Neuron (in vitro differentiated cells): Measurements from ENCODE around the gene HMCN1.

Experiments
- H2AFZ ChIP-seq: one replicate; pipeline ENCODE4 v1.6.1; 2013; ENCODE audit warnings: low read depth, mild to moderate bottlenecking, inconsistent platforms, low read length, moderate library complexity
- H3K27me3 ChIP-seq: one replicate; pipeline ENCODE4 v1.6.1; 2013; ENCODE audit warnings: low read length; ENCODE audit not compliant: insufficient read depth
- H3K36me3 ChIP-seq: one replicate; pipeline ENCODE4 v1.6.1; 2013; ENCODE audit warnings: low read length; ENCODE audit not compliant: insufficient read depth
- H3K4me1 ChIP-seq: one replicate; pipeline ENCODE4 v1.6.1; 2013; ENCODE audit warnings: low read length; ENCODE audit not compliant: insufficient read depth
- H3K4me3 ChIP-seq: 2 replicates; pipeline ENCODE4 v1.5.1; 2013; ENCODE audit warnings: mild to moderate bottlenecking, low read length, moderate library complexity
- H3K9me3 ChIP-seq: one replicate; pipeline ENCODE4 v1.6.1; 2013; ENCODE audit warnings: low read length

The HMCN1 gene

DNA sequence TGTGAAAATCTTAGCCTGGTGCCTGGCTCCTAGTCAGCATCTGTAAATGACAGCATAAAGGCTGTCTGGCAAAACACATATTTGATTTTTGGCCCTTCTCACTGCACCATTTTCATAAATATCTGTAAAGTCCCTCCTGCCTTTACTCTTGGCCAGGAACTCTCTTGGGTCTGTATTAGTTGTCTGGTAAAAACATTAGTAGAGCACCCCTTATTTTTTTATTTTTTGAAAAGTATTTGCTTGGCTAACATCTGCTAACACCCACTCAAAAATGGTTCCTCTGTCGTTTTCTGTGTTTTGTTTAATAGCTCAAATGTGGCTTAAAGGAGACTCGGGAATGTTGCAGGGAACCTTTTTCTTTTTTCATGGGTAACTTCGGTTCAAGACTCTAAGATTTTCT, 293.4 kb downstream of the HMCN1 start:
- Histone ChIP-seq H3K36me3 (no peaks in the 10 kb centered on the region), H2AFZ (no peak overlapping the region), H3K4me3 (no peak overlapping the region), H3K9me3 (no peaks in the 10 kb centered on the region), H3K27me3 (no peaks in the 10 kb centered on the region), H3K4me1 (no peaks in the 10 kb centered on the region)

DNA sequence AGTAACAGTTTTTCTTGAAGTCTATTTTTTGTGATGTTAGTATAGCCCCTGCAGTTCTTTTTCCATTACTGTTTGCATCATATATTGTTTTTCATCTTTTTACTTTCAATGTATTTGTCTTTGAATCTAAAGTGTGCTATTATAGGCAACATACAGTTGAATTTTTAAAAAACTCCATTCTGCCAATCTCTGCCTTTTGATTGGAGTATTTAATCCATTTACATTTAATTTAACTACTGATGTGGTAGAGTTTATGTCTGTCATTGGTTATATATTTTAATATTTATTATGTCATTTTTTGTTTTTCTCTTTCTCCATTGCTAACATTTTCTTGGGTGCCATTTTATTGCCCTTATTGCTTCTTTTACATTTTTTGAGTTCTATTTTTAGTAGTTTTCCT, 296.3 kb downstream of the HMCN1 start:
- Histone ChIP-seq H3K27me3 (no peaks in the 10 kb centered on the region), H3K4me3 (no peak overlapping the region), H3K36me3 (no peaks in the 10 kb centered on the region), H3K4me1 (peaks cover 4% of the 10 kb centered on the region), H2AFZ (no peak overlapping the region), H3K9me3 (no peaks in the 10 kb centered on the region)

DNA sequence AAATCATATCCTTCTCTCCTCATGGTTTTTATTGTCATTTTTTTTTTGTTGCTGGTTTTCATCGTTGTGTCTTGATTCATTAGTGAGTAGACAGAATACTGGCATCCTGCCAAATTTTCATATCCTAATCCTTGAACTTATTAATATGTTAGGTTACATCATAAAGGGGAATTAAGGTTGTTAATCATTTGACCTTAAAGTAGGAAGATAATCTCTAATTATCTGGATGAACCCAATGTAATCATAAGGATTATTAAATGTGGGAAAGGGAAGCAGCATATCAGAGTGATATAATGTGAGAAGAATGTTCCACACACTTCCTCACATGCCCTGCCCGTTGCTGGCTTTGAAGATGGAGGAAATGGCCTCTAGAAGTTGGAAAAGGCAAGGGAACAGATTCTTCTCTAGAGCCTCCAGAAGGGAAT, 299.7 kb downstream of the HMCN1 start:
- Histone ChIP-seq H2AFZ (no peak overlapping the region), H3K9me3 (no peaks in the 10 kb centered on the region), H3K36me3 (no peaks in the 10 kb centered on the region), H3K4me1 (peaks cover 4% of the 10 kb centered on the region), H3K27me3 (no peaks in the 10 kb centered on the region), H3K4me3 (no peak overlapping the region)

DNA sequence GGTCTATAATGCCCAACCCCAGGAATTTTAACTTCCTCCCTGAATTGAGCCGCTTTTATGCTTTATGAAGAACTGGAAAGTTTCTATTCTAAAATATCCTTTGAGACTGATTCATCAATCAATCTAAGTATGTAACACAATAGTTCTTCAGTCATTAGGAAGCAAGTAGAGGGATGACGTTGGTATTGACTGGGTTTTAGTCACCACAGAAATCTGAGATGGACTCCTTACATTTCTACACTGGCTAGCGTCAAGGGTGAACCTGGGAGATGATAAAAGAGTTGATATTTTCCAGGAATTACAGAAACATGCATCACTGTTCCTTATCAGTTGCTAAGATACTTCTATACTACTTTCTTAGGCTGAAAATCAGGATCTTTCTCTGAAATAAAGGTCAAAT, 308.0 kb downstream of the HMCN1 start:
- H3K36me3 ChIP-seq = no peaks in the 10 kb centered on the region
- no peaks in the 10 kb centered on the region for H3K4me1 ChIP-seq
- H3K9me3 ChIP-seq = no peaks in the 10 kb centered on the region
- no peak overlapping the region for H3K4me3 ChIP-seq
- H2AFZ ChIP-seq = no peak overlapping the region
- H3K27me3 ChIP-seq = no peaks in the 10 kb centered on the region

DNA sequence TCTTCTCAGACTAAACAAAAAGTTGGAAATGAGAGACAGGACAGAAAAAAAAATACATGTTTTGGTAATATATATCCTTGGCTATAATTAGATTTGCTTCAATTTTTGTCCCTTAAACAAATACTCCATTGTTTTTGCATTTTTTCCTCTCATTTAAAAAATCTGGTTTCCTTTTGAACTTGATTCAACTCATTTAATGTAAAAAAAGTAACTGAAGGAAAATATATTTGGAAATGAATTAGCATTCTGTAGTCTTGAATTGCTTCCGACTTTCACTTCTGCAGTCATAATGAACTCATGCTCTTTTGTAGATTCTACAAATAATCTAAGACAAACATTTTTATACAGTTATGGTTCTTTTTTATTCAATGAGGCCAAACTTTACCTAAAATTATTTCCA, 309.1 kb downstream of the HMCN1 start:
- Histone ChIP-seq H3K4me1 (no peaks in the 10 kb centered on the region), H2AFZ (no peak overlapping the region), H3K27me3 (no peaks in the 10 kb centered on the region), H3K4me3 (no peak overlapping the region), H3K36me3 (no peaks in the 10 kb centered on the region), H3K9me3 (no peaks in the 10 kb centered on the region)

DNA sequence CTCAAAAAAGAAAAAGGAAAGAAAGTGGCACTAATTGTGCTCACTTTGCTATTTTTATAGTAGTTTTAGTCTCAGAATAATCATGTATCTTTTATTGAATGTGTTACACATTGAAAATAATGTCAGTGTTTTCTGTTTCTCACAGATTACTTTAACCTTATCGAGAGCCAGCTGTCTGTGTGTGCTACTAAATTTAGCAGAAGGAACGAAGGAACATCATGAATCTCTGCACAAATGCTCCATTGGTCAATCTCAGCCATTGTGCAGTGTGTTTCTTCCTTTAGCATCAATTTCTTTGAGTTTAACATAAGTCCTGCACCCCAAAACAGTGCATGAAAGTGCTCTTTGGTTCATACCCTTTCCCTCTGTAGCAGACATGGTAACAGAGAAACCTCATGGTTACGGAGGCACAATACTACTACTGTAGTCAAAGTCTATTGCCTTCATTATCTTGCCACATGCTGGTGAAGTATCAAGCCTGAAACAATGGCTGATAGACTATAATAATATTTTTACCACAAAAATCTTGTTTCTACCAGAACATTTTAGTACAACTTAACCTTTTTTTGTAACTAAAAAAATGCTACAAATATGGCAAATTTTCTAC, 310.0 kb downstream of the HMCN1 start:
- Histone ChIP-seq H2AFZ (no peak overlapping the region), H3K4me3 (no peak overlapping the region), H3K4me1 (no peaks in the 10 kb centered on the region), H3K9me3 (no peaks in the 10 kb centered on the region), H3K36me3 (no peaks in the 10 kb centered on the region), H3K27me3 (no peaks in the 10 kb centered on the region)

DNA sequence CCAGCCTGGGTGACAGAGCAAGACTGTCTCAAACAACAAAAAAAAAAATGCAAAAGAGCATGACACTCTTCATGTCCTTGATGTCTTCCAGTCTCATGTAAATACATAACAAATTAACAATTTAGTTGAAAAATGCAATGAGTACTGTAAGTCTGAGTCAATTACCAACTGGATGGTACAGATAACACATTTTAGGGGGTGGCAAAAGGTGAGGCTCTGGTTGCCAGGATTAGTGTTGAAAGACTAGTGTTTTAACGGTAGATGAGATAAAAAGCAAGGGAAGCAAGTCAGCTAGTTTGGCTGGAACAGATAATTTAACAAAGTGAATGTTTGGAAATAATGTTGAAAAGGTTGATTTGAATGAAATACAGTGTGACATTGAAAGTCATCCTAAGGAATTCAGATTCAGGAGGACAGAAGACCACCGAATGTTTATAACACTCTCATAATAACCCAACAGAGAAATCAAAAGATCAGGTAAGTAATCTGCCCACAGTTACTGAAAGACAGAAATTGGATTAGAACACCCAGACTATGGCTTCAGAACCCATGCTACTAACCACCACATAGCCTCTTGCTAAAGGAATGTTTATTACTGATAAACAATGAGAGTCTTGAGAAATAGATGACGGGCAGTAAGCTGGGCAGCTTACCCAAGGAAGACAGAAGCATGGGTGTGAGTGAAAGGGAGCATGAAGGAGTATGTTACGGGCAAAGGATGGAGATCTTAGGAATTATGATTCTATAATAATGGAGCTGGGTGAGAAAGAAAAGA, 312.4 kb downstream of the HMCN1 start:
- Histone ChIP-seq H3K27me3 (no peaks in the 10 kb centered on the region), H3K4me1 (no peaks in the 10 kb centered on the region), H3K36me3 (no peaks in the 10 kb centered on the region), H3K9me3 (no peaks in the 10 kb centered on the region), H3K4me3 (no peak overlapping the region), H2AFZ (no peak overlapping the region)

DNA sequence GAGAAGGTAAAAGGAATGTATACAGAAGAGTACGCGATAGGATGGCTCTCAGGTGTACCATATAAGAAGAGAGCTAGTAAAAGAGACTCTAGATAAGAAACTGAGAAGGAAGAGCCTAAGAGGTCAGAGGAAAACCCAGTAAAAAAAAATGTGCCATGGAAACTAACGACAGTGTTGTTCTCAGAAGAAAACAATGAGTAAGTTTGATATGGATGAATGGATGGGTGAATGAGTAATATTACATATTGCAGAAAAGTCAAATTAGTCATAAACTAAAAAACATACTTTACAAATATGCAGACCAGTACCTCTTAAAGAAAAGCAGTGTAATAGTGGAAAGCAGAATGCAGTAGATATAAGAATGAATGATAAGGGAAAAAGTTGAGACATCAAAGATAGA, 316.2 kb downstream of the HMCN1 start:
- H3K36me3 ChIP-seq = no peaks in the 10 kb centered on the region
- no peak overlapping the region for H2AFZ ChIP-seq
- H3K27me3 ChIP-seq = no peaks in the 10 kb centered on the region
- no peaks in the 10 kb centered on the region for H3K9me3 ChIP-seq
- H3K4me1 ChIP-seq = no peaks in the 10 kb centered on the region
- H3K4me3 ChIP-seq = no peak overlapping the region

DNA sequence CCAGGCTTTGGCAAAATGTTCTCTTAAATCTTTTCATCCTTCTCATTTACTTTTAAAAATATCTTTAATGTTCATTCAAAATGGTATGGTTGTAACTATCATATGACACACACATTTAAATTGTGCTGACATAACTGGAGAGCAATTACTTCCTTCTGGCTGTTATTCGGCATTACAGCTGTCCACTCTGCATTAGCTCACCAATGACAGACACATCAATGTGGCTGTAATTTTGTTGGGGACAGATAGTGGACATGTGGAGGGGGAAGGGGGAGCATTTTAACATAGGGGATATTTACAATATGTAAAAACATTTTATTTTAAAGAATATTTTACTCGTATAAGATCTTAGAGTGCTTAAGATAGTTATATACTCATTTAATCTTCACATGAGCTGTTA, 319.8 kb downstream of the HMCN1 start:
- no peak overlapping the region for H3K4me3 ChIP-seq
- no peaks in the 10 kb centered on the region for H3K27me3 ChIP-seq
- no peaks in the 10 kb centered on the region for H3K4me1 ChIP-seq
- no peak overlapping the region for H2AFZ ChIP-seq
- H3K9me3 ChIP-seq = no peaks in the 10 kb centered on the region
- H3K36me3 ChIP-seq = no peaks in the 10 kb centered on the region

DNA sequence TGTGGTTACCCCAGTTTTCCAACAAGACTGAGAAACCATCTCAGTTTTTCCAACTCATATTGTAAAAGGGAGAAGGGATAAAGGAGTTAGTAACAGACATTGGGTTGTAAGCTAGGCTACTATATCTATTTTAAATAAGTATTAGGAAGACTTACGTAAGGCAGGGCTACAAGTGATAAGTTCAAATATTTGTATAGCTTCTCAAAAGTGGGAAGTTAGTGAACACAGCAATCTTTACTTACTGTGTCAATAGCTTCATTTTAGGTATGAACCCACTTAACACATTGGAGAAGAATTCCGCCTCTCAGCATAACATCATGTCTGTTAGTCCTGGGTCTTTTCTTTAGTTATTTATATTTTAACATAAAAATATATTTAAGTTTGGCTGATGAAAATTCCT, 320.7 kb downstream of the HMCN1 start:
- H3K36me3 ChIP-seq = no peaks in the 10 kb centered on the region
- H3K27me3 ChIP-seq = no peaks in the 10 kb centered on the region
- H3K4me1 ChIP-seq = no peaks in the 10 kb centered on the region
- no peaks in the 10 kb centered on the region for H3K9me3 ChIP-seq
- no peak overlapping the region for H2AFZ ChIP-seq
- H3K4me3 ChIP-seq = no peak overlapping the region

DNA sequence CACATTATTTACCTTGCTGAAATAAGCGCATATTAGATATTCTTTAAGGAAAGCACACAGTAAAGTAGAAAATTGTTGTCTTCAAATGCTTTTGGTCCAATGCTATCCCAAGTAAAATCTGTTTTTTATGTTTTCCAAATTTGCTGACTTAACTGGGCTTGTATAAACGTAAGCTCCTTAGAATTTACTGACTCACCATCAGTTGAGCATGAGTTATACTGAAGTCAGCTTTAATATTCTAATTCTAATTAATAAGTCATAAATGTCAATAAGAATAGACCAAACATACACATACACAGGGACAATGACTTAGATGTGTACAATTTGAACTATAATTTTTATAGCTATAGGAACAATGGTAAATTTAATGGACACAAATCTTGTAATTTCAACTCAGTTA, 321.7 kb downstream of the HMCN1 start:
- H3K36me3 ChIP-seq = no peaks in the 10 kb centered on the region
- H2AFZ ChIP-seq = no peak overlapping the region
- H3K4me3 ChIP-seq = no peak overlapping the region
- no peaks in the 10 kb centered on the region for H3K9me3 ChIP-seq
- no peaks in the 10 kb centered on the region for H3K27me3 ChIP-seq
- no peaks in the 10 kb centered on the region for H3K4me1 ChIP-seq

DNA sequence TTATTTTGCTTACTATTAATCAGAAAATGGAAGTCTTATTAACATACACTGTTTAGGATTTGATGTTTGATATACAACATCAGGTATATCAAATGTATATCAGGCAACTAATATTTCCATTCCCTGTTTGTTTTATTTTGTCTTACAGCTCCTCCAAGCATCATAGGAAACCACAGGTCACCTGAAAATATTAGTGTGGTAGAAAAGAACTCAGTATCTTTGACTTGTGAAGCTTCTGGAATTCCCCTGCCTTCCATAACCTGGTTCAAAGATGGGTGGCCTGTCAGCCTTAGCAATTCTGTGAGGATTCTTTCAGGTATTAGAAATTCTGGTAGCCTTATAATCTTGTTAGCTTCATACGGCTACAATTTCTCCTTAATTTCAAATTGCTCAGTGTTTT, 322.9 kb downstream of the HMCN1 start:
- Histone ChIP-seq H3K9me3 (no peaks in the 10 kb centered on the region), H3K4me3 (no peak overlapping the region), H3K4me1 (no peaks in the 10 kb centered on the region), H3K36me3 (no peaks in the 10 kb centered on the region), H3K27me3 (no peaks in the 10 kb centered on the region), H2AFZ (no peak overlapping the region)

DNA sequence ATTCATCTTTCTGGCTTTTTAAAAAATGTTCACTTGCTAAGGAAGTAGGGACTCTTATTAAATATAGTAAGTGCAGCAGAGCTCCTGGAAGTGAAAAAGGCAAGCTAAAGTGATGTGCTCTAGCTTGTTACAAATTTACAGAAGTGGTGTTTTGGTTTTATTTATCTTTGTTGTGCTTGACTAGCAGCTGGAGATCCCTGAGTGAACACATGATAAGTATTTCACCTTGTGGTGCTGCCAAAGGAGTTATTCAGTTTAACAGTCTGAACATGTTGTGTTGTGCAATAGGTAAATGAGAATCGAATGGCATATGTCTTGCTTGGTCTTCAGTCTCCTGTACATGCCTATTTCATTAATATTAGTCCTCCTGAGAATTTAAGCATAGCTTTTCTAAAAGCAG, 325.1 kb downstream of the HMCN1 start:
- Histone ChIP-seq H3K27me3 (no peaks in the 10 kb centered on the region), H3K4me3 (no peak overlapping the region), H3K4me1 (no peaks in the 10 kb centered on the region), H3K9me3 (no peaks in the 10 kb centered on the region), H3K36me3 (no peaks in the 10 kb centered on the region), H2AFZ (no peak overlapping the region)

DNA sequence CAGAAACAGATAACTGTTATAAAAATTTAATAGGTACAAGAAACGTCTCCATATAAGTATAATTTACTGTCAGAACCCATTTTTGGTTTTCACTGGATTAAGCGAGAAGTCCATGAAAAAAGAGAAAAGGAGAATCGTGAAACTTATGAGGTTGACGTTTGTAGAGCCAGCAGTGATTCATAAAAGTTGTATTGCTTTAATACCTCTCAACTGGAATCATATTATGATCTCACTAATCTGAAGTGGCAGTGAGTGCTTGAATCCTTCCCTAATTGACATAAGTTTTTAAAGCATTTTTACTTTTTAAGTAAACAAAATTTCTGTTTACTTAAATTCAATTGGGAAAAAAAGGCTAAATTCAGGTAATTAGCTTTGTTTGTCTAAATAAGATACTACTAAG, 325.6 kb downstream of the HMCN1 start:
- H2AFZ ChIP-seq = no peak overlapping the region
- H3K36me3 ChIP-seq = no peaks in the 10 kb centered on the region
- no peaks in the 10 kb centered on the region for H3K9me3 ChIP-seq
- no peak overlapping the region for H3K4me3 ChIP-seq
- no peaks in the 10 kb centered on the region for H3K27me3 ChIP-seq
- H3K4me1 ChIP-seq = no peaks in the 10 kb centered on the region
